Mesendoderm (in vitro differentiated cells): ENCODE data around the gene ZNF219.

Experiments used
- DNase-seq: peaks from one replicate; pipeline ENCODE4 v3.0.0; 2013
- H2AK5ac ChIP-seq: 2 replicates; pipeline ENCODE4 v1.6.1; 2013; ENCODE audit warnings: low read length, inconsistent platforms
- H2BK120ac ChIP-seq: 2 replicates; pipeline ENCODE4 v1.6.1; 2013; ENCODE audit warnings: low read depth, mild to moderate bottlenecking, low read length, moderate library complexity, mixed read lengths
- H2BK15ac ChIP-seq: replicated peaks from 2 replicates; pipeline ENCODE4 v1.6.1; 2013; ENCODE audit warnings: low read depth, mild to moderate bottlenecking, moderate library complexity
- H2BK5ac ChIP-seq: 2 replicates; pipeline ENCODE4 v1.6.1; 2013; ENCODE audit warnings: low read length, inconsistent platforms
- H3K18ac ChIP-seq: 2 replicates; pipeline ENCODE4 v1.6.1; 2013; ENCODE audit warnings: mild to moderate bottlenecking, low read length, mixed read lengths
- H3K23ac ChIP-seq: one replicate; pipeline ENCODE4 v1.6.1; 2013; ENCODE audit warnings: low read length
- H3K27ac ChIP-seq: 2 replicates; pipeline ENCODE4 v1.5.1; 2013; ENCODE audit warnings: low read depth, mild to moderate bottlenecking, inconsistent platforms, low read length, moderate library complexity
- H3K27me3 ChIP-seq: 2 replicates; pipeline ENCODE4 v1.6.1; 2013; ENCODE audit warnings: low read length, control low read depth, mild to moderate bottlenecking, inconsistent platforms; ENCODE audit not compliant: insufficient read depth, poor library complexity
- H3K36me3 ChIP-seq: 2 replicates; pipeline ENCODE4 v1.6.1; 2013; ENCODE audit warnings: low read length, inconsistent platforms; ENCODE audit not compliant: control insufficient read depth, insufficient read depth
- H3K4ac ChIP-seq: one replicate; pipeline ENCODE4 v1.6.1; 2013; ENCODE audit warnings: low read depth, mild to moderate bottlenecking, low read length, moderate library complexity
- H3K4me1 ChIP-seq: 2 replicates; pipeline ENCODE4 v1.6.1; 2013; ENCODE audit warnings: low read depth, low read length, inconsistent platforms; ENCODE audit not compliant: control insufficient read depth
- H3K4me2 ChIP-seq: 2 replicates; pipeline ENCODE4 v1.6.1; 2013; ENCODE audit warnings: low read length
- H3K4me3 ChIP-seq: 2 replicates; pipeline ENCODE4 v1.5.1; 2013; ENCODE audit warnings: mild to moderate bottlenecking, low read length
- H3K56ac ChIP-seq: one replicate; pipeline ENCODE4 v1.6.1; 2013; ENCODE audit warnings: low read length
- H3K79me1 ChIP-seq: 2 replicates; pipeline ENCODE4 v1.6.1; 2013; ENCODE audit warnings: low read length, inconsistent platforms
- H3K79me2 ChIP-seq: 2 replicates; pipeline ENCODE4 v1.6.1; 2013; ENCODE audit warnings: mild to moderate bottlenecking, low read length; ENCODE audit not compliant: control insufficient read depth, insufficient read depth
- H3K9ac ChIP-seq: 2 replicates; pipeline ENCODE4 v1.6.1; 2013; ENCODE audit warnings: low read length, inconsistent platforms
- H4K5ac ChIP-seq: one replicate; pipeline ENCODE4 v1.6.1; 2013; ENCODE audit warnings: low read length
- H4K8ac ChIP-seq: one replicate; pipeline ENCODE4 v1.6.1; 2013; ENCODE audit warnings: low read depth, mild to moderate bottlenecking, control low read depth, low read length, moderate library complexity
- WGBS: extraction: QIAGEN DNeasy Blood & Tissue Kit; methylation state at CpG from one replicate; pipeline ENCODE4 v1.1.7; 2013; ENCODE audit warnings: low lambda C conversion rate, missing lambda C conversion rate; ENCODE audit not compliant: insufficient coverage; ENCODE audit errors: extremely low coverage; 5-methylcytosine and 5-hydroxymethylcytosine counted together

ZNF219 gene

DNA sequence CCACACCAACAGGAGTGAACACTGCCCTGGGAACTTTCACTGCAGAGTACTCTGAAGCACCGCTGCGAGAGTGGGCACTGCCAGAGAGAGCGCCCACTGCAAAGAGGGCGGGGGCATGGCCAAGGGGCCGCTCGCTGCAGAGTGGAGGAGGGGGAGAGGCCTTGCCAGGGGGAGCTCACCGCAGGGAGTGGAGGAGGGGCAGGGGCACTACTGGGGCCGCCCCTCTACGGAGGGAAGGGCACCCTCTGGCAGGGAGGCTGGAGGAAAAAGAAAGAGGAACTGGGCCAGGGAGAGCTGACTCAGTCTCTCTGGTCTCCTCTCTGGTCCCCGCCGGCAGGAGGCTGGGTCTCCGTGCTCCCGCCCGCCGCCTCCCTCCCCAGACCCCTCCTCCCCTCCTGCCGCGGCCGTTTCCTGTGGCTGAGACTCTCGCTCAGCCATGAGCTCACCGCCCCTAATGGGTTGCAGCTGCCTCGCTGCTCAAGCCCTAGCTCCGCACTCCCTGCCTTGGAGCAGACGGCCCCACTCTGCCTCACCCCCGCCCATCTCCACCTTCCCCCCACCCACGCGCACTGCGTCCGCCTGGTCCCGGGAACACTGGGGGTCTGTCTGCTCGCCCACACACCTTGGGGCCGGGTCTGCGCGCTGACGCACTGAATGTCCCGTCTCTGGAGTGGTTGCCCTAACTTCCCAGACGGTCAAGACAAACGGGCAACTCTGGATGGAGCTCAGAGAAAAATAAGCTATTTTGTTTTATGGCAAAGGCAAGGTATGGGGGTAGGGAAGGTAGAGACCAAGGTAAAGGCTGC is 27.0 kb downstream of the ZNF219 start:
- no peak overlapping the region for H4K8ac ChIP-seq
- peak overlapping the region; percentile 98 for H3K9ac ChIP-seq
- peak overlapping the region; percentile 98 for H2BK5ac ChIP-seq
- peaks cover 3% of the 10 kb centered on the region for H3K79me2 ChIP-seq
- H3K23ac ChIP-seq, result peak overlapping the region; percentile 98
- H3K4me1 ChIP-seq, result peaks cover 5% of the 10 kb centered on the region
- H2BK120ac ChIP-seq, result peak overlapping the region; percentile 14
- H3K27ac ChIP-seq, result peak overlapping the region; percentile 99
- peaks cover 8% of the 10 kb centered on the region for H3K36me3 ChIP-seq
- peak overlapping the region; percentile 95 for H3K18ac ChIP-seq
- H3K79me1 ChIP-seq, result peaks cover 8% of the 10 kb centered on the region
- H2AK5ac ChIP-seq, result peak overlapping the region; percentile 43
- peak overlapping the region; percentile 97 for H3K4me2 ChIP-seq
- peak overlapping the region; percentile 99 for H3K56ac ChIP-seq
- peak overlapping the region; percentile 89 for H3K4me3 ChIP-seq
- H3K4ac ChIP-seq, result peak overlapping the region; percentile 46
- H3K27me3 ChIP-seq, result no peaks in the 10 kb centered on the region
- H4K5ac ChIP-seq, result peak overlapping the region; percentile 12
- DNase-seq, result peak; percentile 98
- no peak overlapping the region for H2BK15ac ChIP-seq
- WGBS, result no CpG with 5 or more reads among the region's 37 CpGs

DNA sequence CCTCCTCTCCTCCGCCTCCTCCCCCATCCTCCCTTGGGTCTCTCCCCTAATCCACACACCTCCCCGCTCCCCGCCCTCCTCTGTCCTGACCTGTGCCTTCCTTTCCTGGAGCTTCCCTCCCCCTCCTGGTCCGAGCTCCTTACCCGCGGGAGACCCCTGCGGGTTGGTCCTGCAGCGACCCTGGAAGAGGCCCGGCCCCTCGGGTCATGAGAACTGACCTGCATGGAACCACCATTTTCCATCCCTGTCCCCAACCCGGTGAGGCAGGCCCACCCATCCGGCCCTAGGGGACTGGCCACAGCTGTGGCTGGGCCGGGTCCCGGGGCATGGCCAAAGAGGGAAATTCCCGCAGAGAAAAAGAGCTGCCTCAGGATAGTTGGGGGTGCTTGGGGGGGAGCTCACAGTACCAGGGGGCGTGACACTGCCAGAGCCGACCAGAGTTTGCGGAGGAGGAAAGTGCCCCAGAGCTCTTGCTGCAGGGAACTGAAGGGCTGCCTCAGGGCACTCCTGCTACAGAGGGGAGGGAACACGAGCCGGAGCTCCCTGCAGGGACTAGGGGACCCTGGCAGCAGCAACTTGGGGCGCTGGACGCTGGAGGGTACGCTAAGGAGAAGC is 27.7 kb downstream of the ZNF219 start:
- peak; percentile 94 for DNase-seq

DNA sequence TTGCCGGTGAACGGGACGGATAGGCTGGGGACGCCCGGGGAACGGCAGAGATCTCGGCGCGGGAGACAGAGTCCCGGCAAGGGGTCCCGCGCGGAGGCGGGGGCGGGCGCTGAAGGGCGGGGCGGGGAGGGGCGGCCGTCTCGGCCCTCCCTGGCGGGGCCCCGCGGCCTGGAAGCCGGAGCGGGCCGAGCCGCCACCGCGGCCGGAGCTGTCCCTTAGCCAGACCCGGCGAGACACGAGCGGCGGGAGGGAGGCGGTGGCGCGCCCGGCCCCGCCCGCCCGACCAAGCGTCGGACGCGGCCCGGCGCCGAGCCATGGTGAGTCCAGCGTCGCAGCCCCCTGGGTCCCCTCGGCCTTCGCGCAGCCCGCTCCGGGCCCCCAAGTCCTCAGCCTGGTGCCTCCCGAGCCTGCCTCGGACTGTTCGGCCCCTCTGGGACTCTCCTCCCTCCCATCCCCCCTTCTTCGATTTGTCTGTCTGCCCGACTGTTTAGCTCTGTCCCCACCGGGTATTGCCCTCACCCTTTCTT is 28.3 kb downstream of the ZNF219 start, which contains the start of gene ARHGEF40:
Gene ARHGEF40 (plus strand): TSS at position 222 of the 527 bp plus-strand sequence. CDS start 93 bp downstream, at position 315.
- no CpG with 5 or more reads among the region's 63 CpGs for WGBS
- peak; percentile 63 for DNase-seq
- no peak within 1 kb of the TSS for H4K5ac ChIP-seq

More for the DNA sequence above, 27.7 kb downstream of the ZNF219 start:
- Histone ChIP-seq H3K79me2 (peaks cover 3% of the 10 kb centered on the region), H3K36me3 (peaks cover 5% of the 10 kb centered on the region), H3K4ac (peak overlapping the region; percentile 46), H2AK5ac (no peak overlapping the region), H4K5ac (no peak overlapping the region), H2BK120ac (peak overlapping the region; percentile 8), H3K4me3 (peak overlapping the region; percentile 89), H2BK15ac (no peak overlapping the region), H4K8ac (no peak overlapping the region), H2BK5ac (peak overlapping the region; percentile 98), H3K4me2 (peak overlapping the region; percentile 97), H3K79me1 (peaks cover 8% of the 10 kb centered on the region), H3K4me1 (peaks cover 5% of the 10 kb centered on the region), H3K27me3 (no peaks in the 10 kb centered on the region), H3K56ac (peak overlapping the region; percentile 99), H3K27ac (peak overlapping the region; percentile 99), H3K18ac (peak overlapping the region; percentile 77), H3K9ac (peak overlapping the region; percentile 98), H3K23ac (peak overlapping the region; percentile 98)
- WGBS, result no CpG with 5 or more reads among the region's 23 CpGs

DNA sequence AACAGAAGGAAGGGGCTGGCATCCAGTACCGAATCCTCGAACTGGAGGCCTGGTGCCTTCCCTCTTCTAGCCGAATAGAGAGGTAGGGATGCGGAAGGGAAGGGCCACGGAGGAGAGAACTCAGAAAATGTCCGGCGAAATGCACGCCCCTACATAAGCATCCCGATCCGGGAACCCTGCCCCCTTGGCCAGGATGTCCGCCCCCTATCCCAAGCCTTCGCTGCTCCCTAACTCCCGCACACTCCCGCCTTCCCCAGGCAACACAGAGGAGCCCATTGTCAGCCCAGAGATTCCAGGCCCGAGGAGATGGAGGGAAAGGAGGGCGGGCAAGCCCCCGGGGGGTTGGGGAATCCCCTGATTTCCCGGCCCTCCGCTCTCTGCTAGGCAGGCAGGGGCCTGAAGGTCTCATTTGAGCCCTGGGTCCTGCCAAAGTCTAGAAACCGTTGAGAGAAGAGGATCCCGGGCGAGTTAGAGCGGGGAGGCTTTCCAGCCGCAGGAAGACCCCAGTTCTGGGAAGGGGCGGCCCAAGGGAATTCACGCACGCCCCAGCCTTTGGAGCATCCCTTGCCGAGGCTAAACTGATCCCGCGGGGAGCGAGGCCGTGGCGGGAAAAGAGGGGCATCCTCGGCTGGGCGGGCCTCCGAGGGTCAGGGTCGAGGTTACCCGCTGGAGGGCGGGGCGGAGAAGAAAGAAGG is 28.9 kb downstream of the ZNF219 start:
- peak overlapping the region; percentile 43 for H2BK5ac ChIP-seq
- DNase-seq, result peak; percentile 86
- no peak overlapping the region for H2AK5ac ChIP-seq
- H3K4me2 ChIP-seq, result peak overlapping the region; percentile 77
- no peak overlapping the region for H2BK15ac ChIP-seq
- H3K36me3 ChIP-seq, result peaks cover 2% of the 10 kb centered on the region
- peak overlapping the region; percentile 11 for H3K23ac ChIP-seq
- H3K79me1 ChIP-seq, result peaks cover 8% of the 10 kb centered on the region
- peak overlapping the region; percentile 64 for H3K4me3 ChIP-seq
- peak overlapping the region; percentile 99 for H3K27ac ChIP-seq
- peaks cover 3% of the 10 kb centered on the region for H3K79me2 ChIP-seq
- no CpG with 5 or more reads among the region's 40 CpGs for WGBS
- H4K8ac ChIP-seq, result no peak overlapping the region
- H3K4ac ChIP-seq, result peak overlapping the region; percentile 74
- H3K9ac ChIP-seq, result peak overlapping the region; percentile 70
- peak overlapping the region; percentile 77 for H3K18ac ChIP-seq
- no peak overlapping the region for H2BK120ac ChIP-seq
- H3K4me1 ChIP-seq, result peaks cover 5% of the 10 kb centered on the region
- no peaks in the 10 kb centered on the region for H3K27me3 ChIP-seq
- peak overlapping the region; percentile 99 for H3K56ac ChIP-seq
- no peak overlapping the region for H4K5ac ChIP-seq

More for the DNA sequence above, 28.3 kb downstream of the ZNF219 start, which contains the start of gene ARHGEF40:
- Histone ChIP-seq H3K4me2 (peak within 1 kb of the TSS; percentile 97), H4K8ac (no peak within 1 kb of the TSS), H3K36me3 (peaks cover 2% of the 10 kb centered on the region), H3K4ac (peak within 1 kb of the TSS; percentile 74), H3K56ac (peak within 1 kb of the TSS; percentile 99), H3K18ac (peak within 1 kb of the TSS; percentile 77), H3K79me2 (peaks cover 3% of the 10 kb centered on the region), H3K79me1 (peaks cover 8% of the 10 kb centered on the region), H3K4me3 (peak within 1 kb of the TSS; percentile 89), H3K27ac (peak within 1 kb of the TSS; percentile 99), H2BK5ac (peak within 1 kb of the TSS; percentile 98), H2AK5ac (no peak within 1 kb of the TSS), H2BK15ac (no peak within 1 kb of the TSS), H3K4me1 (peaks cover 5% of the 10 kb centered on the region), H3K23ac (peak within 1 kb of the TSS; percentile 98), H3K9ac (peak within 1 kb of the TSS; percentile 98), H2BK120ac (peak within 1 kb of the TSS; percentile 16), H3K27me3 (no peaks in the 10 kb centered on the region)

DNA sequence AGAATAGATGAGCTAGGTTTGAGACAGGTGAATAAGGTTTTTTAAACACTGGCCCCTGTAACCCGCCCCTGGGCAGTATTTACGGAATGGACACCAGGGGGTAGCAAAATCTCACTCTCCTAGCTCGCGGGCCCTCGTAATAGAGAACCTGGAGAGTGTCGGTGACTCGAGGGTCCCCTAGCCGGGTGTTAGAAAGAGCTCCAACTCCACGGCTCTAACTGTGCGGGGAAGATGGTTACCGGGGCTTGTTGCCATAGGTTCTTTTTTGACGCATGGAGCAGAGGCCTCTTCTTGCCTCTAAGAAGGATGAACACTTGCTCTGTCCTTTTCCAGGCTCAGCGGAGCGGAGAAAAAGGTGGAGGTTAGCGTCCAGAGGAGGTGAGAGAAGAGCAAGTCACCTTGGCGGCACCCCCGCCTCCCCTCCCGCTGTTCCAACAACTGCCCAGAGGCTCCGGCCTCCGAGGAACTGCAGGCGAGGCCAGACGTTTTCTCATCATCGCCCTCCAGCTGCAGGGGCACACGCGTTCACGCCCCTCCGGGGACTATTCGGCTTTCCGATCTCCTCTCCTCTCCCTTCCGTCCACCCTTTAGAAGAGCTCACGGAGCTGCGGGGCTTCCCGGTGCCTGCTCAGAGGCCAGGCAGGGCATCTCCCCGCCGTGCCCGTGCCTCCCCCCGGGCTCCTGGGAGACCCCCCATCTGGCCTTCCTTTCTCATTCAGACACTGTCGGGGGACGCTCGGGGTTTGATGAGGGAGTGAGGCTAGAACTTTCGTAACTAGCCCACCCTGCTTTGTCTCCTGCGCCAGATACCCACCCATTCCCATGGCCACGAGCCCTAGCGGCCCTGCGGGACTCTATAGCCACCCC is 29.7 kb downstream of the ZNF219 start:
- Histone ChIP-seq H3K18ac (peak overlapping the region; percentile 77), H3K79me2 (peaks cover 3% of the 10 kb centered on the region), H3K9ac (peak overlapping the region; percentile 70), H3K23ac (peak overlapping the region; percentile 11), H3K79me1 (peaks cover 8% of the 10 kb centered on the region), H3K4me3 (peak overlapping the region; percentile 64), H3K4me2 (peak overlapping the region; percentile 77), H4K8ac (no peak overlapping the region), H3K36me3 (peaks cover 2% of the 10 kb centered on the region), H3K27me3 (no peaks in the 10 kb centered on the region), H3K56ac (peak overlapping the region; percentile 99), H3K4ac (peak overlapping the region; percentile 74), H2AK5ac (no peak overlapping the region), H2BK5ac (peak overlapping the region; percentile 0), H2BK120ac (peak overlapping the region; percentile 16), H3K4me1 (peaks cover 5% of the 10 kb centered on the region), H3K27ac (peak overlapping the region; percentile 99), H4K5ac (no peak overlapping the region), H2BK15ac (no peak overlapping the region)
- WGBS, result no CpG with 5 or more reads among the region's 45 CpGs
- peak; percentile 81 for DNase-seq
